ENCODE data around the gene IGSF11. TPM values are rescaled to one million over a fixed set of nuclear protein-coding genes. Genes with fewer than 3 reads are reported as not detected.
"Not testable (repeated sequence)": the region's sequence is repeated elsewhere in the genome, so short reads cannot be mapped to it uniquely, and the experiment has no call there.

IGSF11 gene
- total RNA-seq, 1 experiment from 2014 or later = not detected

DNA sequence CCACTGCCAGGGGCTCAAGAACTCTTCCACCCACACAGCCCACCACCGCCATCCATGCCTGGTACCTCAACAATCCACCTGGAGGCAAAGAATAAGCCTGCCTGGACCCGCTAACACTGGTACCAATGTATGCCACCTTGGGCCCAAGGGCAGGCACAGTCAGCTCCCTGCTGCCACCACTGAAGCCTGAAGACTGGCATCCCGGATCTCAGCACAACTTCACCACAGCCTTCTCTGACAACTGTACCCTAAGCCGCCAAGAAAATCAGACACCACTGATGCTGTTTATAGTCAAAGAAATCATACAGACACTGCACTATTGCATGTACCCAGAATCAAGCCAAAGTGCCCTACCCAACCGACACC is 56.3 kb downstream of the IGSF11 start:
- TF ChIP-seq, protein P1, sequence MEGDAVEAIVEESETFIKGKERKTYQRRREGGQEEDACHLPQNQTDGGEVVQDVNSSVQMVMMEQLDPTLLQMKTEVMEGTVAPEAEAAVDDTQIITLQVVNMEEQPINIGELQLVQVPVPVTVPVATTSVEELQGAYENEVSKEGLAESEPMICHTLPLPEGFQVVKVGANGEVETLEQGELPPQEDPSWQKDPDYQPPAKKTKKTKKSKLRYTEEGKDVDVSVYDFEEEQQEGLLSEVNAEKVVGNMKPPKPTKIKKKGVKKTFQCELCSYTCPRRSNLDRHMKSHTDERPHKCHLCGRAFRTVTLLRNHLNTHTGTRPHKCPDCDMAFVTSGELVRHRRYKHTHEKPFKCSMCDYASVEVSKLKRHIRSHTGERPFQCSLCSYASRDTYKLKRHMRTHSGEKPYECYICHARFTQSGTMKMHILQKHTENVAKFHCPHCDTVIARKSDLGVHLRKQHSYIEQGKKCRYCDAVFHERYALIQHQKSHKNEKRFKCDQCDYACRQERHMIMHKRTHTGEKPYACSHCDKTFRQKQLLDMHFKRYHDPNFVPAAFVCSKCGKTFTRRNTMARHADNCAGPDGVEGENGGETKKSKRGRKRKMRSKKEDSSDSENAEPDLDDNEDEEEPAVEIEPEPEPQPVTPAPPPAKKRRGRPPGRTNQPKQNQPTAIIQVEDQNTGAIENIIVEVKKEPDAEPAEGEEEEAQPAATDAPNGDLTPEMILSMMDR (IDR thresholded peaks at IDR 0.05; ENCODE audit: unreplicated experiment) = no peak
- BruUV-seq (replicated peaks) = no TSS peak
- H3K9me3 Mint-ChIP-seq (ENCODE audit: unreplicated experiment) = no peaks in the 10 kb centered on the region
- no peaks in the 10 kb centered on the region for H3K36me3 Mint-ChIP-seq (ENCODE audit: insufficient read depth, unreplicated experiment)
- H3K4me3 Mint-ChIP-seq (ENCODE audit: unreplicated experiment) = no peak overlapping the region
- intact Hi-C loops (cut with micrococcal nuclease) = no loop called here
- no peak overlapping the region for H3K27ac Mint-ChIP-seq (ENCODE audit: low read depth, unreplicated experiment)
- ChIA-PET CTCF (no interaction called here), POLR2A (interaction anchor here (0.7 kb wide), 1 partner anchor 582 kb away, joined by 3 read pairs; no protein-coding TSS in a partner anchor)
- no peak for DNase-seq (ENCODE audit: unreplicated experiment)
- H3K4me1 Mint-ChIP-seq (ENCODE audit: insufficient read depth, unreplicated experiment) = no peaks in the 10 kb centered on the region
- H3K27me3 Mint-ChIP-seq (ENCODE audit: insufficient read depth, unreplicated experiment) = peaks cover 65% of the 10 kb centered on the region

DNA sequence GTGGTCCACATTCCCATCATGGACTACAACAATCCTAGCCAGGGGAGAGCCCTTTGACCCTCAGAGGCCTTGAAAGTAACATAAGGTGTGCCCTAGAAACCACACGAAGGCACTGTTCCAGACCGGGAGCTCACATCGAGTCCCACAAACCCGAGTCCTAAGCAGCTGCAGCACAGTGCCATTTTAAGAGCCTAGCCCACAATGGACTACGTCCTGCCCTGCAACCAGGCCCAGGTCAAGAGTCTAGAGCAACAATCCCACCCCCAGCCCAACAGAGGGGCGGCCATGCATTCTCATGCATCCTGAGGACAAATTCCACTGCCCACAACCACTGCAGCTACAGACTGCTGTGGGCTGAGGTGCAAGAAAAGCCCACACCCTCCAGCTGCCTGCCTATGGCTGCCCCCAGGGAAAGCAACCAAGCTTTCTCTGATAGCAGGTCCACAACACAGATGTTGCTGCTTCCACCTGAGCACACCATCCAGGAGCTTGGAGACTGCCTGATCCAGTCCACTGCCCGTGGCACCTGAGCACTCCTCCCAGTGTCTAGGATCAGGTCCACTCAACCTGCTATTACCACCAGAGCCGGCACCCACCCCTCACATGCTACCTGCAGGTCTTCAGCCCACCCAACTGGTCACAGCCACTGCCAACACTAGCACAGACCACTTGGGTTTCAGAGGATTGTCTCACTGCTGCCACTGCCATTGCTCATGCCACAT is 56.8 kb downstream of the IGSF11 start:
- TF ChIP-seq, protein P1 (IDR thresholded peaks at IDR 0.05; ENCODE audit: unreplicated experiment) = no peak
- H3K9me3 Mint-ChIP-seq (ENCODE audit: unreplicated experiment) = no peaks in the 10 kb centered on the region
- intact Hi-C loops (cut with micrococcal nuclease) = no loop called here
- H3K27me3 Mint-ChIP-seq (ENCODE audit: insufficient read depth, unreplicated experiment) = peaks cover 69% of the 10 kb centered on the region
- H3K36me3 Mint-ChIP-seq (ENCODE audit: insufficient read depth, unreplicated experiment) = no peaks in the 10 kb centered on the region
- no peak overlapping the region for H3K4me3 Mint-ChIP-seq (ENCODE audit: unreplicated experiment)
- POLR2A ChIA-PET = no interaction called here
- CTCF ChIA-PET = interaction anchor here (0.6 kb wide), 1 partner anchor 144 kb away, joined by 3 read pairs; no protein-coding TSS in a partner anchor
- H3K4me1 Mint-ChIP-seq (ENCODE audit: insufficient read depth, unreplicated experiment) = no peaks in the 10 kb centered on the region
- DNase-seq (ENCODE audit: unreplicated experiment) = no peak
- no TSS peak for BruUV-seq (replicated peaks)
- no peak overlapping the region for H3K27ac Mint-ChIP-seq (ENCODE audit: low read depth, unreplicated experiment)

DNA sequence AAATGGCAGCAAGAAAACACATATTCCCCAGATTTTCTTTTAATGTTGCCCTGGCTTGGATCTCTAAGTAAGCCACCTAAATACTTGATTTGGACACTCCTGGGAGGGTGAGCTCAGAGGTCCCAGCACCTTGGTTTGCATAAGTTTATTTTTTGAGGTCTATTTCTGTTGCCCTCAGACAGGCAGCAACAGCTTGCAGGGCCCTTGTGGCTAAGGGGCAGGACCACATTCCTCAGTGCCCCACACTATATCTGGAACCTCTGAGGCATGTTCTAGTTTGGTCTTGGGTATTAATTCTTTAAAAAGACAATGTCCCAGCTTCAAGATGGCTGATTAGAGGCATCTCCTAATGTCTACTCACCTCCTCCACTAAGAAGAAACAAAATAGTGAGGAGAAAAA is 57.5 kb downstream of the IGSF11 start:
- Mint-ChIP-seq H3K27me3 (ENCODE audit: insufficient read depth, unreplicated experiment) (peaks cover 69% of the 10 kb centered on the region), H3K4me1 (ENCODE audit: insufficient read depth, unreplicated experiment) (no peaks in the 10 kb centered on the region), H3K9me3 (ENCODE audit: unreplicated experiment) (no peaks in the 10 kb centered on the region), H3K36me3 (ENCODE audit: insufficient read depth, unreplicated experiment) (no peaks in the 10 kb centered on the region), H3K4me3 (ENCODE audit: unreplicated experiment) (no peak overlapping the region), H3K27ac (ENCODE audit: low read depth, unreplicated experiment) (no peak overlapping the region)
- POLR2A ChIA-PET = no interaction called here
- TF ChIP-seq, protein P1 (IDR thresholded peaks at IDR 0.05; ENCODE audit: unreplicated experiment) = no peak
- intact Hi-C loops (cut with micrococcal nuclease) = no loop called here
- DNase-seq (ENCODE audit: unreplicated experiment) = no peak
- CTCF ChIA-PET = interaction anchor here (0.5 kb wide), 1 partner anchor 164 kb away, joined by 3 read pairs; no protein-coding TSS in a partner anchor
- BruUV-seq (replicated peaks) = no TSS peak

DNA sequence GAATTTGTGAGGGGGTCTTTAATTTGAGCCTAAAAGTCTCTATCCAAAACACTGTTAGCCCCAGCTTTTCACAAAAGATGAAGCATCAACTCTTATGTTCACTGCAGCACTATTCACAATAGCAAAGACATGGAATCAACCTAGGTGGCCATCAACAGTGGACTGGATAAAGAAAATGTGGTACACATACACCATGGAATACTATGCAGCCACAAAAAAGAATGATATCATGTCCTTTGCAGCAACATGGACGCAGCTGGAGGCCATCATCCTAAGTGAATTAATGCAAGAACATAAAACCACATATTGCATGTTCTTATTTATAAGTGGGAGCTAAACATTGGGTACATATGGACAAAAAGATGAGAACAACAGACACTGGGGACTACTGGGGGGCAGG is 59.2 kb downstream of the IGSF11 start:
- intact Hi-C loops (cut with micrococcal nuclease); BruUV-seq (replicated peaks); H3K36me3 Mint-ChIP-seq (ENCODE audit: insufficient read depth, unreplicated experiment): not testable (repeated sequence)

More for the DNA sequence above, 59.2 kb downstream of the IGSF11 start:
- H3K4me3 Mint-ChIP-seq (ENCODE audit: unreplicated experiment); DNase-seq (ENCODE audit: unreplicated experiment); H3K27ac Mint-ChIP-seq (ENCODE audit: low read depth, unreplicated experiment); H3K4me1 Mint-ChIP-seq (ENCODE audit: insufficient read depth, unreplicated experiment); POLR2A ChIA-PET; H3K9me3 Mint-ChIP-seq (ENCODE audit: unreplicated experiment); CTCF ChIA-PET: not testable (repeated sequence)
- peaks cover 66% of the 10 kb centered on the region for H3K27me3 Mint-ChIP-seq (ENCODE audit: insufficient read depth, unreplicated experiment)

All from MCF 10A (cell line).